Breast epithelium (tissue), 4 donors: ENCODE data around the gene RTN3. TPM values are rescaled to one million over a fixed set of nuclear protein-coding genes. Genes with fewer than 3 reads are reported as not detected.

Source experiments
- DNase-seq, 2 donors: peaks; one replicate each; pipeline ENCODE4 v3.0.0-alpha.2; 2019; ENCODE audit warnings: low spot score in 2 of 2
- H3K27ac ChIP-seq, 2 donors: fragments of 200-600 bp; sonication (generic) in 1 of 2; one replicate each; pipeline ENCODE4 v1.5.1; 2016 to 2019; ENCODE audit warnings: mild to moderate bottlenecking in 1 of 2
- H3K27me3 ChIP-seq, 2 donors: fragments of 200-600 bp; sonication (generic) in 1 of 2; one replicate each; pipeline versions ENCODE4 v1.5.1 to v1.6.0; 2017 to 2019; ENCODE audit warnings: control low read depth in 1 of 2, mild to moderate bottlenecking in 1 of 2
- H3K36me3 ChIP-seq: fragments of 200-600 bp; one replicate; pipeline ENCODE4 v1.5.1; 2019
- H3K4me1 ChIP-seq, 2 donors: fragments of 200-600 bp; sonication (generic); one replicate each; pipeline ENCODE4 v1.5.1; 2016 to 2019; ENCODE audit warnings: control low read depth in 1 of 2
- H3K4me3 ChIP-seq, 3 donors: fragments of 200-600 bp; sonication (generic); 1 replicate in 2 of 3; 2 replicates in 1 of 3; pipeline ENCODE4 v1.5.1; 2016 to 2019; ENCODE audit warnings: mild to moderate bottlenecking in 3 of 3, moderate library complexity in 2 of 3
- H3K9me3 ChIP-seq, 2 donors: fragments of 200-600 bp; sonication (generic) in 1 of 2; one replicate each; pipeline ENCODE4 v1.5.1; 2016 to 2019; ENCODE audit warnings: control low read depth in 1 of 2
- CTCF ChIP-seq, 3 donors: fragments of 450-650 bp; IDR thresholded peaks; one replicate each; pipeline ENCODE4 v1.5.1; 2016 to 2017; ENCODE audit warnings: antibody characterized with exemption in 3 of 3, mild to moderate bottlenecking in 3 of 3, moderate library complexity in 3 of 3
- POLR2A ChIP-seq: fragments of 450-650 bp; IDR thresholded peaks from one replicate; pipeline ENCODE4 v1.6.1; 2016; ENCODE audit warnings: antibody characterized with exemption, mild to moderate bottlenecking, moderate library complexity
- POLR2AphosphoS5 ChIP-seq, 3 donors: sonication (generic); formaldehyde crosslinking; IDR thresholded peaks; one replicate each; pipeline ENCODE4 v1.6.1; 2017; ENCODE audit warnings: antibody characterized with exemption in 3 of 3
- intact Hi-C: fragments of 100-400 bp; cut with DNase I; formaldehyde crosslinking; loops from one replicate; pipeline ENCODE4 v1.15.1; 2023; ENCODE audit warnings: low total_unique reads
- total RNA-seq, 3 donors: library from RNA; depleted of rRNA; stranded (reverse); fragments of >200 nt; gene quantifications; one replicate each; pipeline ENCODE4 v1.1.0, GENCODE V29; 2016

Gene RTN3
- total RNA-seq, 3 donors from 2014 or later, result 115 to 199 (median 162) TPM

- H3K4me3 ChIP-seq, result no peak overlapping the region
Observed at GRCh38 chr11:63709336-63709884, 28.1 kb downstream of the RTN3 start.

GRCh38 chr11:63710476-63711217, 29.3 kb downstream of the RTN3 start:
- Histone ChIP-seq H3K4me3 (no peak overlapping the region), H3K36me3 (no peaks in the 10 kb centered on the region), H3K4me1 (no peaks in the 10 kb centered on the region), H3K9me3 (no peaks in the 10 kb centered on the region), H3K27ac (peak overlapping the region in 1 of 2 donors; percentile 15), H3K27me3 (no peaks in the 10 kb centered on the region)
- TF ChIP-seq POLR2A (no peak), CTCF (IDR thresholded peaks at IDR 0.05) (no peak), POLR2AphosphoS5 (IDR thresholded peaks at IDR 0.05) (no peak)
- intact Hi-C loops, result no loop called here
- no peak for DNase-seq

More at GRCh38 chr11:63709336-63709884, 28.1 kb downstream of the RTN3 start:
- no peak overlapping the region for H3K27ac ChIP-seq
- no peaks in the 10 kb centered on the region for H3K36me3 ChIP-seq
- H3K4me1 ChIP-seq, result no peaks in the 10 kb centered on the region
- intact Hi-C loops, result no loop called here
- no peaks in the 10 kb centered on the region for H3K9me3 ChIP-seq
- DNase-seq, result no peak
- TF ChIP-seq CTCF (IDR thresholded peaks at IDR 0.05), result no peak
- TF ChIP-seq POLR2AphosphoS5 (IDR thresholded peaks at IDR 0.05), result no peak
- no peak for TF ChIP-seq POLR2A
- H3K27me3 ChIP-seq, result no peaks in the 10 kb centered on the region

DNA sequence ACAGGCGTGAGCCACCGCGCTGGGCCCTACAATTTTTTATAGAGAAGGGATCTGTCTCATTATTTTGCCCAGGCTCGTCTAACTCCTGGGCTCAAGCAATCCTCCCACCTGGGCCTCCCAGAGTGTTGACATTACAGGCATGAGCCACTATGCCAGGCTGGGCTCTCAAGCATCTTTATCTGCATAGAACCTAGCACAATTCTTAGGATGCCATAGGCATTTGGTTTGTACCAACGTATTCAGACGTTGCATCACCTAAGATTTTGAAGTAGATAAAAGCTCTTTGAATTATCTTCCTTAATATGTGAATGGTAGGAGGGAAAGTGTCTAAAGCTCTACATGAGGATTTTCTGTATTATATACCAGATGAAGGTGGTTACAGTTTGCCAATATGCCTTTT, 30.5 kb downstream of the RTN3 start:
- Histone ChIP-seq H3K9me3 (no peaks in the 10 kb centered on the region), H3K36me3 (peaks cover 4% of the 10 kb centered on the region), H3K4me1 (no peaks in the 10 kb centered on the region), H3K27me3 (no peaks in the 10 kb centered on the region), H3K4me3 (no peak overlapping the region), H3K27ac (no peak overlapping the region)
- no peak for DNase-seq
- intact Hi-C loops, result no loop called here
- TF ChIP-seq POLR2A (no peak), POLR2AphosphoS5 (IDR thresholded peaks at IDR 0.05) (no peak), CTCF (IDR thresholded peaks at IDR 0.05) (no peak)

DNA sequence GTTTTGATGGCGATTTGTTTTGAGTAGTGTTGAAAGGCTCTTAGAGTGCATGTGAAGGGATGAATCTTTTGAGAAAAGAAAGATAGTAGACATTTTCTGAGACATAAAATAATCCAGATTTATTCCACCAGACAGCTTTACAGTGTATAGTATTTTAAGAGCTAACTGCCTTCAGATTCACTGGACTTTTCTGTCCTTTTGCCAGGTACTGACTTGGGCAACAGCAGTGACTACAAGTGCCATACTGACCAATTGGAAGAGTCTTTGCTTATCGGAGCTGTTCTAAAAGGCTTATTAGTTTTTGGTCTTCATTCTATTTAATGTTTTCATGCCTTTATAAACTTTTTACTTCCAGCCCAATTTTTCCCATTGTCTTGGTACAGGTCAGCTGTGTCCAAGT, 32.5 kb downstream of the RTN3 start:
- Histone ChIP-seq H3K27me3 (no peaks in the 10 kb centered on the region), H3K36me3 (peaks cover 4% of the 10 kb centered on the region), H3K27ac (no peak overlapping the region), H3K4me1 (no peaks in the 10 kb centered on the region), H3K9me3 (no peaks in the 10 kb centered on the region), H3K4me3 (no peak overlapping the region)
- intact Hi-C loops, result no loop called here
- TF ChIP-seq POLR2AphosphoS5 (IDR thresholded peaks at IDR 0.05) (no peak), POLR2A (no peak)
- no peak for DNase-seq

GRCh38 chr11:63716046-63716445, 34.7 kb downstream of the RTN3 start:
- no peak overlapping the region for H3K27ac ChIP-seq
- H3K4me3 ChIP-seq, result no peak overlapping the region
- TF ChIP-seq POLR2AphosphoS5 (IDR thresholded peaks at IDR 0.05) (no peak), POLR2A (no peak), CTCF (IDR thresholded peaks at IDR 0.05) (no peak)
- H3K36me3 ChIP-seq, result peaks cover 4% of the 10 kb centered on the region
- intact Hi-C loops, result no loop called here
- H3K9me3 ChIP-seq, result no peaks in the 10 kb centered on the region
- no peak for DNase-seq
- H3K27me3 ChIP-seq, result no peaks in the 10 kb centered on the region
- no peaks in the 10 kb centered on the region for H3K4me1 ChIP-seq
